ENCODE measurements around the gene SRMS.

Gene SRMS

GRCh38 chr20:63542696-63543095 lies 4.9 kb downstream of the SRMS start:
- H3K4me3 ChIP-seq (ENCODE audit: low read depth, low read length): peak overlapping the region; percentile 34
- peak; percentile 75 for DNase-seq (ENCODE audit: low read depth)
- TF ChIP-seq, protein P1, sequence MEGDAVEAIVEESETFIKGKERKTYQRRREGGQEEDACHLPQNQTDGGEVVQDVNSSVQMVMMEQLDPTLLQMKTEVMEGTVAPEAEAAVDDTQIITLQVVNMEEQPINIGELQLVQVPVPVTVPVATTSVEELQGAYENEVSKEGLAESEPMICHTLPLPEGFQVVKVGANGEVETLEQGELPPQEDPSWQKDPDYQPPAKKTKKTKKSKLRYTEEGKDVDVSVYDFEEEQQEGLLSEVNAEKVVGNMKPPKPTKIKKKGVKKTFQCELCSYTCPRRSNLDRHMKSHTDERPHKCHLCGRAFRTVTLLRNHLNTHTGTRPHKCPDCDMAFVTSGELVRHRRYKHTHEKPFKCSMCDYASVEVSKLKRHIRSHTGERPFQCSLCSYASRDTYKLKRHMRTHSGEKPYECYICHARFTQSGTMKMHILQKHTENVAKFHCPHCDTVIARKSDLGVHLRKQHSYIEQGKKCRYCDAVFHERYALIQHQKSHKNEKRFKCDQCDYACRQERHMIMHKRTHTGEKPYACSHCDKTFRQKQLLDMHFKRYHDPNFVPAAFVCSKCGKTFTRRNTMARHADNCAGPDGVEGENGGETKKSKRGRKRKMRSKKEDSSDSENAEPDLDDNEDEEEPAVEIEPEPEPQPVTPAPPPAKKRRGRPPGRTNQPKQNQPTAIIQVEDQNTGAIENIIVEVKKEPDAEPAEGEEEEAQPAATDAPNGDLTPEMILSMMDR (IDR thresholded peaks at IDR 0.05; ENCODE audit: insufficient read depth, low read depth, low read length, missing control alignments): no peak

- DNase-seq (ENCODE audit: low read depth): peak; percentile 67
- H3K4me3 ChIP-seq (ENCODE audit: low read depth, low read length): peak overlapping the region; percentile 34
- TF ChIP-seq, protein P1 (IDR thresholded peaks at IDR 0.05; ENCODE audit: insufficient read depth, low read depth, low read length, missing control alignments): no peak
Measured at GRCh38 chr20:63542031-63542559, 5.5 kb downstream of the SRMS start.

- DNase-seq (ENCODE audit: low read depth): no peak
- TF ChIP-seq, protein P1 (IDR thresholded peaks at IDR 0.05; ENCODE audit: insufficient read depth, low read depth, low read length, missing control alignments): no peak
- no peak overlapping the region; the same call in 1 of the 2 replicates for H3K4me3 ChIP-seq (ENCODE audit: low read depth, low read length)
Measured at GRCh38 chr20:63541371-63541770, 6.2 kb downstream of the SRMS start.

DNA sequence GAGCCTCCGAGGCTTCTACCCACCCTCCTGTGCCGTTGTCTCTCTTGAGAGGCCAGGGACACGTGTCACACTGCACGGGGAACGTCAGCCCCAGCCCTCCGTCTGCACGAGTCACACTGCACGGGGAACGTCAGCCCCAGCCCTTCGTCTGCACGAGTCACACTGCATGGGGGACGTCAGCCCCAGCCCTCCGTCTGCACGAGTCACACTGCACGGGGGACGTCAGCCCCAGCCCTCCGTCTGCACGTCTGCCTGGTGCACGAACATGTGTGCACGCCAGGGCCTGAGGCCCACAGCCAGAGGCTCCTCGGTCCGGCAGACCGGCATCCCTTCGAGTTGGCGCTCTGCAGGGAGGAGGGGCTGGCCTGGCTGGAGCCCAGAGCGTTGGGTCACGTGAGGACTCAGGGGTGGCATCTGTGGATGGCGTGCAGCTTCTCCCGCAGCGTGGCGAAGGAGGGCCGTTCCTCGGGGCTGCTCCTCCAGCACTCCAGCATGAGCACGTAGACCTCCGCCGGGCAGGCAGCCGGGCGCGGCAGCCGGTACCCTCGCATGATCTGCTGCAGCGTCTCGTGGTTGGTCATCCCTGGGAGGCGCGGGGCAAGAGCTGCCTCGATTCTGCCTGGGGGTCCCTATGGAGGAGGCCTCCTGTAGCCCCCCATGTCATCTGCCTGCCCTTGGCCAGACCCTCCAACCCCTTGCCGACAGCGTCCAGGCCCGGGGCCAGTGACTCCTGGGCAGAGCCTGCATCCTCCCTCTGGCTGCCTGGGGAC lies 6.9 kb downstream of the SRMS start:
- no peak overlapping the region for H3K4me3 ChIP-seq (ENCODE audit: low read depth, low read length)
- no peak for DNase-seq (ENCODE audit: low read depth)
- TF ChIP-seq, protein P1 (IDR thresholded peaks at IDR 0.05; ENCODE audit: insufficient read depth, low read depth, low read length, missing control alignments): no peak

DNA sequence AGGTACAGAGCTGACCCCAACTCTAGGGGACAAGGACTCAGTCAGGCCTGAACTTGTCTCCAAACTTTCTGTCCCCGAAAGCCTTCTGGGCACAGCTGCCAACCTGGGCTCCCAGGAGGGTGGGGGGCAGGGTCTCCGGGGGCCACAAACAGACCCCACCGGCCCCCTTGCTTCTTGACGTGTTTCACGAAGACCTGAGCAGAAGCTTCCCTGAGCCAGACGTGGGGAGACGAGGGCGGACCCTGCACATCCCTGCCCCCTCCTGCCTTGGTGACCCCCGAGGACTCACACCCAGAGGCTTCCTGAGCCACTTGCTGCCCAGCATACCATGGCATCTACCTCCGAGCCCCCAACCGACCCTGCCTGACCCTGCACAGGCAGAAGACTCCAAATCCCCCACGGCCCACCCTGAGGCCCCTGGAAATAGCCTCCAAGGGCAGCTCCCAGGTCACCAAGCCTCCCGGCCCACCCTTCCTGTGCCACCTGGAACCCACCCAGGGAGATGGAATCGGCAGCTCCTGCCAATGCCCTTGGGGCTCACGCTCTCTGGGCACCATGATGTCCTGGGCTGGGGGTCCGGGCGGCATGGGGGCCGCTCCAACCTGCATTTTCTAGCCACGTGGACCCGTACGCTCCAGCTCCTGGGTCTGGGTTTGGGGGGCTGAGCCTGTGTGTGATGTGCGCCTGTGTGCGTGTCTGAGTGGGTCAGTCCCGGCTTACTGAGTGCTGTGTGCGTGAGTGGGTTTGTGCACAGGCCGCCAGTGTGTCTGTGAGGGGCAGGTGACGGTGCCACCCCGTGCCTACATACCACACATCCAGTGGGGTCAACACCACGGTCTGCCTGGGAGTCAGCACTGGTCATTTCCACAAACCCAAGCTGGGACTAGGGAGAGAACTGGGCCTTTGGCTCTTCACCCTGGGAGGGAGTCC lies 7.8 kb downstream of the SRMS start:
- no peak overlapping the region for H3K4me3 ChIP-seq (ENCODE audit: low read depth, low read length)
- DNase-seq (ENCODE audit: low read depth): no peak
- TF ChIP-seq, protein P1 (IDR thresholded peaks at IDR 0.05; ENCODE audit: insufficient read depth, low read depth, low read length, missing control alignments): no peak

- TF ChIP-seq, protein P1 (IDR thresholded peaks at IDR 0.05; ENCODE audit: insufficient read depth, low read depth, low read length, missing control alignments): no peak
- no peak for DNase-seq (ENCODE audit: low read depth)
- no peak overlapping the region for H3K4me3 ChIP-seq (ENCODE audit: low read depth, low read length)
Measured at GRCh38 chr20:63539092-63539430, 8.5 kb downstream of the SRMS start.

Data from GM12865 (cell line).